Right forelimb (tissue), 1 donor: Measurements from ENCODE around the gene ITPR1.

Experiments used
- DNase-seq: peaks from one replicate; pipeline ENCODE4 v3.0.0-alpha.2; 2018

ITPR1 gene

GRCh38 chr3:4729061-4729973 lies 236.2 kb downstream of the ITPR1 start:
- DNase-seq: no peak

DNA sequence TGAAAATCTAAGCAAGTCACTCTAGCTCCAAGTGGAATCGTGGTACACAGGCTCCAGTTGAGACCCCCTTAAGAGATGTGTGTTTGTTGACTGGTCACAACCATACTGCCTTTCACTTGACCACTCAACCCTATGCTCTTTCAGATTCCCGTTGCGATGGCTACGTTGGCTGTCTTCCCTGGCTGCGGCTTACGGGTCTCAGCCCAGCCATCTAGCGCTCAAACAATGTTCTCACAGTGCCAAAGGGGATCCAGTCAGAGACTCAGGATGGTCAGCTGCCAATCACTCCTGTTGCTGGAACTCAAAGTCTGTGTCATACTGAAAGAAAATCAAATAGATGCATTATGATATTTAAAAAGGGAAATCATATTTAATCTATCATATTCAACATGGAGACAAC lies 237.6 kb downstream of the ITPR1 start:
- DNase-seq: no peak

DNA sequence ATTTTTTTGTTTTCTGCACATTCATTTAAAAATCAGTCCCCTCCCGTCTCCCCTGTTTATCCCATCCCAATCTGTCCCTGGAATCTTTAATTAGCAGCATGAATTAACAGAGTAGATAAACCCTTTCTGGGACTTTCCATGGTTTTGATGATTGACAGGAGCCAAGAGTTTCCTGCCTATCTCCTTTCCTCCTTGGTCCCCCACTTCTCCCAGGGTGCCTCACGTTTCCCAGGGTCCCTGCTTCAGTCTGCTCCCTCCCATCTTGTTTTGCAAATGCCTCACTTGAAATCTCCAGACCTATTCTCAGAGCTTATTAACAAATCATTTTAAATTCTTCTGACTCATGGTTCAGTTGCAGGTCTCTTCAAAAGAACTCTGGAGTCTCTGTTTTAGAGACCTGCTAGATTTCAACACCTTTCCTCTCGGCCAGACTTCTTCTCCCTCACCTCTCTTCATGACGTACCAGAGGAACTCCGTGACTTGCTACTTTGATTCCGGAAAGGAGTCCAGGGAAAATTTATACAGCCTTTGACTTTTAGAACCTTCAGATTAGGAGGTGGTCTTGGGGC lies 238.5 kb downstream of the ITPR1 start:
- DNase-seq: no peak

DNA sequence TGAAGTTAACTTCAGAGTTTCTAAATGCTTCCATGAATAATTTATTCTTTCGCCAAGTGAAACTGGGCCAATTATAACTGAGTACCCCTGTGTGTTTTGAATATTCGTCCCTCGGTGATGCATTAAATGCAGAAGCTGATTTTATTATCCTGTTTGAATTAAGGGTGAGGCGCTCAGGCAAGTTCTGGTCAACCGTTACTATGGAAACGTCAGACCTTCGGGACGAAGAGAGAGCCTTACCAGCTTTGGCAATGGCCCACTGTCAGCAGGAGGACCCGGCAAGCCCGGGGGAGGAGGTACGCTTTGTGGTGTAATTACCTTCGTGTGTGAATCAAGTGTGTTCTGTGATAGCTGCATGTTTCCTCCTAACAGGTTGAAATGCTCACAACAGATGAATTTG lies 239.8 kb downstream of the ITPR1 start:
- DNase-seq: no peak

DNA sequence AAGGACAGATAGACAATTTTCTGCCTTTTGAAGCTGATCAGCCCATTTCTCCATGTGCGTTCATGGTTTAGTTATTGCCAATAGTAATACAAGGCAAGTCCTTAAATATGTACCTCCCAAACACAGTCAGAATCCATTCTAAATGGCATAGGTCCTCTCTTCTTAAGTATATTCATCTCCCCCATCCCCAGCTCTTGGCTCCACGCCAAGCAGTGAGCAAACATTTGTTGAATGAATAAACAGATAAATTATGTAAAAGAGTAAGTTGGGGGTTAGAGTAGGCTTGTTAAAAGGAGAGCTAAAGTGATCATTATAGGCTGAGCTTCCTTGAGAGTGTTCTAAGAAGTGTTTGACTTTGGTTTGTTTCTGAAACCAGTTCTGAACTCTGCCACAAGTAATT lies 241.3 kb downstream of the ITPR1 start:
- DNase-seq: no peak

DNA sequence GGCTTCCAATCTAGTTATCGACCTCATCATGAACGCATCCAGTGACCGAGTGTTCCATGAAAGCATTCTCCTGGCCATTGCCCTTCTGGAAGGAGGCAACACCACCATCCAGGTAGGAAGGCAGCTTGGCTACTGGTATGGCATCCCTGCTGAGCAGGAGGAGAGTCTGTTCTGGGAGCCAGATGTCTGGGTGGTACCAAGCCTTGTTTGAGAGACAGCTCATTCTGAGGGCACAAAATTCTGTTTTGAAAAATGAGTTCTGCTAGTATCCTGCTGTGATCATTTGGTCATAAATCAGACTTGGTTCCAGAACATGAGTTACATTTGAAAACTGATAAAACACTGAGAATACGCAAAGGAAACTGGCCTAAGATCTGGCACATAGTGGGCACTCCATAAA lies 242.1 kb downstream of the ITPR1 start:
- DNase-seq: no peak

GRCh38 chr3:4736284-4736861 lies 243.2 kb downstream of the ITPR1 start:
- DNase-seq: no peak

DNA sequence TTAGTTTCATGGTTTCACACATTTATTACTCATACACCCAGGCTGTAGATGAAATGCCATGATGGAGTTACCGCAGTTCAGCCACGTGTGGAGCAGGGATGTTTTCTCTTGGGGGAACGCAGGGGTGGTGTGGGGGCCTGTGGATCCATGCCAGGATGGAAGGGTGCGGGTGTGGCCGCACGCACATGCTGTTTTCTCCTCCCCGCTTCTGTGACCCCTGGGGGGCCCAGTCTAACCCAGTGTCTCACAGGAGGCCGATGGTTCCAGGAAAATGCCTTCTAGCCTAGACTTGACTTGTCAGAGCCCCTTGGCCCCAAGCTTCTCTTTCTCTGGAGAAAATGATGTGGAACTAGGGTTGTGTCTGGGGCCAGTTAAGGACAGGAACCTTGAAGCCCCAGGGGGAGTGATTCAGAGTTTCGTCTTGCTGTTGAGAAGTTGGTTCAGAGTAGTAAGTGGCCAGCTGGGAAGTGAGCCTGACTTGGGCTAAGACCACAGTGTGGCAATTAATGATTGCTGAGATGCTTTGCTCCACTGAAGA lies 245.7 kb downstream of the ITPR1 start:
- peak; percentile 19 for DNase-seq

GRCh38 chr3:4739289-4740236 lies 246.4 kb downstream of the ITPR1 start:
- DNase-seq: peak; percentile 27

DNA sequence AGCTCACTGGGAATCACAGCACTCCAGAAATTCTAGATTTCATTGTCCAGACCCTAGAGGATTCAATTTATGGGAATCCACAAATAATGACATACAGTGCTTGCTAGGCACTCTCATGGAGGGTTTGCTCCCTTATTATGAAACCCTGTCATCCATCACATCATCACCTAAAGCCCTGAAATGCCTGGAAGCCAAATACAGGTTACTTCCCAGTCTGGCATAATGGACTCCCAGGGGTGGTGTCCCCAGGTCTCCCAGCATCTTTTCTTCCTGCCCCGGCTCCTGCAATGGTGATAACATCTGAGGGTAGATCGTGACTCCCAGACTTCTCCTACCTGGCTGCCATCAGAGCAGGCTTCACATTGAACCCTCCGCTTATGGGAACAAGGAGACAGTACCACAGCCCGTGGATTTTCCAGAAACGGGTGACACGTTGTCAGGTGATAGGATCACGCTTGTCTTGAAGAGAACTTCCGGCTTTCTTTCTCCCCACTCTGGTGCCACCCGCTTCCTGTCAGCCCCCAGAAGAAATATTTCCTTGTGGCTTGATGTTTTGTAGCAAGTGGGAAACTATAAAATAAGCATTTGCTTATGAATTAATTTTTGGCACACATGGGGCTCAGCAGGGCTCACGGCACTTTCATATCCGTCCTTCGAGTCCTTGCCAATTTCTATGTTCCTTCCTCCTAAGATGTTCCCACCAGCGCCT lies 247.4 kb downstream of the ITPR1 start:
- DNase-seq: no peak

DNA sequence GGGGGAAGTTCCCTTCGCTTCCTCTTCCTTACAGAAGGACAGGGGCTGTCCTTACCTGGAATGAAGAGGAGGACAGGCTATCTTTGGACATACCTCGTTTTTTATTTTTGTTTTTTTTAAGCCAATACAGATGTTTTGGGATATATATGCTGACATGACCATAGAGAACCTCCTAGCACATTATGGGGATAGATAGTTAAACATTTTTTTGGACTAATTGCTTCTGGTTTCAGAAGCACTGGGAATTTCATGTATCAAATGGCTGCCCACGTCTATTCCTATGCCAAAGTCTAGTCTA lies 247.9 kb downstream of the ITPR1 start:
- no peak for DNase-seq

GRCh38 chr3:4741404-4742307 lies 248.5 kb downstream of the ITPR1 start:
- DNase-seq: no peak

DNA sequence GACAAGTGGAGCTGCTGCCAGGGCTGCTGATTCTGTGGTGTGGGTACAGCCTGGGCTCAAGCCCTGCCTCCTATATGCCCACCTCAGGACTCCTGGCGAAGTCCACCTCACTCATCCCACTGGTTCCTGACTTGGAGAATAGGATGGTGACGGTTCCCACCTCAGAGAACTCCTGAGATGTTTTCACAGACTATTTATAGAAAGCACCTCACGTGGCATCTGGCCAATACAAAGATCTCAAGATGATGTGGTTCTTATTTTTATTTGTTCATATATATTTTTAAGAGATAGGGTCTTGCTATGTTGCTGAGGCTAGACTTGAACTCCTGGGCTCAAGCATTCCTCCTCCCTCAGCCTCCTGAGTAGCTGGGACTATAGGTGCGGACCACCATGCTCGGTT lies 249.2 kb downstream of the ITPR1 start:
- DNase-seq: no peak

- DNase-seq: no peak
Measured at GRCh38 chr3:4743371-4743770, 250.2 kb downstream of the ITPR1 start.

DNA sequence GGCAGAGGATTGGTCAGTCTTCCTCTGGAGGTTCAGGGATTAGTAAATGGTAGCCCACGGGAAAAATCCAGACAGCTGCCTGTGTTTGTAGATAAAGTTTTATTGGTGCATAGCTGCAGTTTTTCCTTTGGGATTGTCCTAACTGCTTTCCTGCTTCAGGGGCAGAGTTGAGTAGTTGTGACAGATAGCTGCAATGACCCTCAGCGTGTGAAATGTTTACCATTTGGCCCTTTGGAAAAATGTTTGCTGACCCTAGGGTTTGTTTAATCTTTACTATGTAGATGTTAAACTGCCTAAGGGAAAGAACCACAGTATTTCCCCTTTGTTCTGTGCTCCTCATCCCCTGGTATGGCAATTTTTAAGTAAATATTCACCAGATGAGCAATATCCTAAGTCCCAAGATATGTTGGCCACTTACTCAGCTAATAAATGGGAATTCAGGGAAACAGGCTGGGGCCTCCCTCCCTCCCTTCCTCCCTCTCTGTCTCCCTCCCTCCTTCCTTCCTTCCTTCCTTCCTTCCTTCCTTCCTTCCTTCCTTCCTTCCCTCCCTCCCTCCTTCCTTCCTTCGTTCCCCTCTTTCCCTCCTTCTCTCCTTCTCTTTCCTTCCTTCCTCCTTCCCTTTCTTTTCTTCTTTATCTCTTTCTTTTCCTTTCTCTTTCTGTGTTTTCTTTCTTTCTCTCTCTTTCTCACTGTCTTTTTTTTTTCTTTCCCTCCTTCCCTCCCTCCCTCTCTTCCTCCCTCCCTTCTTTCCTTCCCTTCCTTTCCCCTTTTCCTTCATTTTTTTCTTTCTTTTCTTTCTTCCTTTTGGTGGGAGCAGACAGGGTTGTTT lies 251.5 kb downstream of the ITPR1 start:
- no peak for DNase-seq

- DNase-seq: no peak
Measured at GRCh38 chr3:4745235-4745610, 252.1 kb downstream of the ITPR1 start.

GRCh38 chr3:4746241-4746958 lies 253.3 kb downstream of the ITPR1 start:
- DNase-seq: no peak

GRCh38 chr3:4748127-4748526 lies 255.0 kb downstream of the ITPR1 start:
- DNase-seq: no peak

DNA sequence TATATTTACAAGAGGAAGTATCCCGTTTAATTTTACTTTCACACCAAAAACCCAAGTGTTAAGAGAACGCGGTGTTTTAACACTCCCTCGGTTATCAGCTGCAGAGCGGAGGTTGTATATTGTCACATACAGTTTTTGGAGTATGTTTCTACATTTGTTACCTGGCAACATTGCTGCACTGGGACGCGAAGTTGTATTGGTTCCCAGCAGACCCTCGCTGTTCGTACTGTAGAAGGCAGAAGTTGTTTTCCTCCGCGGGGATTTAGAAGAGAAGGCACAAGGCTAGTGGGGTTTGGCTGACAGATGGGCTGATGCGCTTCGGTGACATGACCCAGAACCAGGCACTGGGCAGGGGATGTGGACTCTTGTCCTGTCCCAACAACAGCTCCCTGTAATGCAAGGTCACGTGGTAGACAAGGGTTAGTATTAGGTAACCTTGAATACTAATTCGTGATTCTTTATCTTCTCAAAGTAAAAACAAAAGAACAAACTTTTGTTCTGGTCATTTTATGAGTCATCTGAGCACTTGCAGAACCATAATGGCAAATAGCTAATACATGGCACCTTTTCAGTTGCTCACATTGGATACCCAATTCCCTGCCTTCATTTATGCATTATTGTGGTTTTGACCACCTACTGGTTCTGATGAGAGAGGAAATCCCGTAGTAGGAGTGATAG lies 255.7 kb downstream of the ITPR1 start:
- no peak for DNase-seq
